ENCODE results near the gene TNFAIP2. TPM values are rescaled to one million over a fixed set of nuclear protein-coding genes. Genes with fewer than 3 reads are reported as not detected.
"Not testable (repeated sequence)": the region's sequence is repeated elsewhere in the genome, so short reads cannot be mapped to it uniquely, and the experiment has no call there.

TNFAIP2 gene
- total RNA-seq, 4 donors from 2014 or later: 56.0 to 215 (median 144) TPM

DNA sequence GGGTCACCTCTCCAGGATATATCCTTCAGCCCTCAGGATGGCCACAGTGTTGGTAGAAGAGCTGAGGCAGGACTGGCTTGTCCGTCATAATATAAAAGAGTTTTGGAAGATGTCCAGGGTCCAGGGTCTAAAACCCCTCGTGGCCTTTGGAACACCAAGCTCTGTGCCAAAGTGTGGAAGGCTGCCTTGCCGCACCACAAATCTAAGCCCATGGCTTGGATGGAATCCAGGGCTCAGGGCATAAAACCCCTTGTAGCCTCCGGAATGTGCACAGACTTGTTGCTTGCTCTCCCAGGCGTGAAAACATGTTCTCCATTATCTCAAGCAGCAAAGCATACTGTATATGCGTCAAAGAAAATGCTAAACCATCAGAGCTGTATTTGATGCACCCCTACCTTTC, 46.7 kb downstream of the TNFAIP2 start:
- ATAC-seq (ENCODE audit: low FRiP score): no peak
- DNase-seq (ENCODE audit: low spot score): no peak
- TF ChIP-seq, protein P1, sequence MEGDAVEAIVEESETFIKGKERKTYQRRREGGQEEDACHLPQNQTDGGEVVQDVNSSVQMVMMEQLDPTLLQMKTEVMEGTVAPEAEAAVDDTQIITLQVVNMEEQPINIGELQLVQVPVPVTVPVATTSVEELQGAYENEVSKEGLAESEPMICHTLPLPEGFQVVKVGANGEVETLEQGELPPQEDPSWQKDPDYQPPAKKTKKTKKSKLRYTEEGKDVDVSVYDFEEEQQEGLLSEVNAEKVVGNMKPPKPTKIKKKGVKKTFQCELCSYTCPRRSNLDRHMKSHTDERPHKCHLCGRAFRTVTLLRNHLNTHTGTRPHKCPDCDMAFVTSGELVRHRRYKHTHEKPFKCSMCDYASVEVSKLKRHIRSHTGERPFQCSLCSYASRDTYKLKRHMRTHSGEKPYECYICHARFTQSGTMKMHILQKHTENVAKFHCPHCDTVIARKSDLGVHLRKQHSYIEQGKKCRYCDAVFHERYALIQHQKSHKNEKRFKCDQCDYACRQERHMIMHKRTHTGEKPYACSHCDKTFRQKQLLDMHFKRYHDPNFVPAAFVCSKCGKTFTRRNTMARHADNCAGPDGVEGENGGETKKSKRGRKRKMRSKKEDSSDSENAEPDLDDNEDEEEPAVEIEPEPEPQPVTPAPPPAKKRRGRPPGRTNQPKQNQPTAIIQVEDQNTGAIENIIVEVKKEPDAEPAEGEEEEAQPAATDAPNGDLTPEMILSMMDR (IDR thresholded peaks at IDR 0.05): no peak

DNA sequence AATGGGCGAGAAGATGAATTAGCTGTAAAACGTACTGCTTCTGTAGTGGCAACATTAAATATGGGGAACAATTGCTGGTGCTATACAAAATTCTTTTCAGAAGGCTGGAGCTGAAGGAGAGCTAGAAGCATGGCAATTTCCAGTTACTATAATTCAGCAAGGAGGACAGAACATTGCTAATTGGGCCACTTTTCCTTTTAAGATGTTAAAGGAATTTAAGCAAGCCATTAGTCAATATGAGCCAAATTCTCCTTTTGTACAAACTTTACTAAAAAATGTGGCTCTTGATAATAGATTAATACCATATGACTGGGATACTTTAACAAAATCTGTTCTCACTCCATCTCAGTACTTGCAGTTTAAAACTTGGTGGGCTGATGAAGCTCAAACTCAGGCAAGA, 47.9 kb downstream of the TNFAIP2 start:
- not testable (repeated sequence) for ATAC-seq (ENCODE audit: low FRiP score); DNase-seq (ENCODE audit: low spot score)

DNA sequence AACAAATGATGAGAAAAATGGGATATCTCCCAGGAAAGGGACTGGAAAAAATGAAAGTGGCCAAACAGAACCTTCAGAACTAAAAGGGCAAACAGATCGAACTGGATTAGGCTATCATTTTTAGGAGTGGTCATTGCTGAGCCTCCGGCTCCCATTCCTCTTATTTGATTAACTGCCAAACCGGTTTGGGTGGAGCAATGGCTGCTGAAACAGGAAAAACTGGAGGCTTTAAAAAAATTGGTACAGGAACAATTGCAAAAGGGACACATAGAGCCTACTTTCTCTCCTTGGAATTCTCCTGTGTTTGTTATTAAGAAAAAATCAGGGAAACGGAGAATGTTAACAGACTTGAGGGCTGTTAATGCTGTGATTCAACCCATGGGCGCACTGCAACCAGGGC, 49.7 kb downstream of the TNFAIP2 start:
- TF ChIP-seq, protein P1 (IDR thresholded peaks at IDR 0.05): no peak
- ATAC-seq (ENCODE audit: low FRiP score) (no peak), DNase-seq (ENCODE audit: low spot score) (no peak)

DNA sequence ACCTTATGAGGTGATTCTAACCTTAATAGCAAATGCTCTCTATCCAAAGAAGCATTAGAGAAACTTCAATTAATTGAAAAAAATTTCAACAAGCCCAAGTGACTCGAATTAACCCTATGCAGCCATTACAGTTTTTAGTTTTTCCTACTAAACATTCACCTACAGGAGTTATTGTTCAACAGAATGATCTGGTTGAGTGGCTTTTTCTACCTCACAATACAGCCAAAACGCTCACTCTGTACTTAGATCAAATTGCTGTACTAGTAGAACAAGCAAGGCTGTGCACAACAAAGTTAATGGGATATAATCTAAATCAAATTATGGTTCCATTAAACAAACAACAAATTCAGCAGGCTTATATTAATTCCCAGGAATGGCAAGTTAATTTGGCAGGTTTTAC, 50.6 kb downstream of the TNFAIP2 start:
- not testable (repeated sequence) for DNase-seq (ENCODE audit: low spot score); ATAC-seq (ENCODE audit: low FRiP score)

DNA sequence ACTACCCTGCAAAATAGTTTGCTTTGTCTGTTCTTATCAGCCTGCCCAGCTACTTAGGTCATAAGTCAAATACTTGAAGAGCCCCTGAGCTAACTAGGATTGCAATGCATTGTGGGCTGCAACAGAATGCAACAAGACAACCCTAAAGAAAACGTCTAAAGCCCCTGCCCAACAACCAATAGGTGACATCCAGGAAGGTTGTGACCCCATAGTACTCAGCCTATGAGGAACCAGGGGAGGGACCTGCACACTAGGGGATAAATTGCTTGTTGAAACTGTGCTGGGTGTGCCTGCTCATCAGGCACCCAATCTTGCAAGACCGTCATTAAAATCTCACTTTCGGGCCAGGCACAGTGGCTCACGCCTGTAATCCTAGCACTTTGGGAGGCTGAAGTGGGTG, 52.9 kb downstream of the TNFAIP2 start:
- DNase-seq (ENCODE audit: low spot score); ATAC-seq (ENCODE audit: low FRiP score): not testable (repeated sequence)

DNA sequence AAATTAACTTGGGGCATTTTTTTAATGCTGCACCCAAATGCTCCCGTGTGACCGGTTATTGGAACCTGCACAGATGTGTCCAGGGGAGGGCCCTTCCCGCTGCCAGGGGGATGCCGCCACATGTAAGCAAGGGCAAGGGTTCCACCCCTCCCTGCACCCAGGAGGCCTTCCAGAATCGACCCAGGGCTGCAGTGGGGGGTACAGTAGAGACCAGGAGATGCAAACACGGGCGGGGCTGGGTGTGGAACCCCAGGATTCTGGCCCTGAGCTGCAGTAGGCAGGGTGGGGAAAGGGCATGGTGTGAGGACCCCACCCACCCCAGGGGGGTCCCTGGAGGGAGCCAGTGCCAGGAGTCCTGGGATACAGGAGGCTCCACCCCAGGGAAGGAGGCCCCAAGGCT, 54.1 kb downstream of the TNFAIP2 start:
- TF ChIP-seq, protein P1 (IDR thresholded peaks at IDR 0.05): no peak
- DNase-seq (ENCODE audit: low spot score): no peak
- ATAC-seq (ENCODE audit: low FRiP score): no peak

DNA sequence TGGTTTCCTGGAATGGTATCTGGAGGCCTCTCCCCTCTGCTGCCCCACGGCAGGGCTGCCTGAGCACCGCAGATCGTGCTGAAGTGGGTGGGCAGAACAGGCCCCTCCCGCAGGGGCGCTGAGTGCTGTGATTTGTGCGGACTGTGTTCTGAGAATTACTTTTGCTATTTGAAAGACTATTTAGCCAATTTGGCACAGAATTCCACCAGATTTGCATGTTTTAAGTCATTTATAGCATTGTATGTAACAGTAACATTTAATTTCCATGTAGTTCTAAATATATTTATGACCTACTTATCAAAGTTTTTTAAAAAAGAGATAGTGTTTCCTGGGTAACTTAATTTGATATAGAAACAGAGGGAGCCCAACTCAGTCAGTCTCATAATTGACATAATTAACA, 55.3 kb downstream of the TNFAIP2 start:
- no peak for ATAC-seq (ENCODE audit: low FRiP score)
- TF ChIP-seq, protein P1 (IDR thresholded peaks at IDR 0.05): no peak
- no peak for DNase-seq (ENCODE audit: low spot score)

DNA sequence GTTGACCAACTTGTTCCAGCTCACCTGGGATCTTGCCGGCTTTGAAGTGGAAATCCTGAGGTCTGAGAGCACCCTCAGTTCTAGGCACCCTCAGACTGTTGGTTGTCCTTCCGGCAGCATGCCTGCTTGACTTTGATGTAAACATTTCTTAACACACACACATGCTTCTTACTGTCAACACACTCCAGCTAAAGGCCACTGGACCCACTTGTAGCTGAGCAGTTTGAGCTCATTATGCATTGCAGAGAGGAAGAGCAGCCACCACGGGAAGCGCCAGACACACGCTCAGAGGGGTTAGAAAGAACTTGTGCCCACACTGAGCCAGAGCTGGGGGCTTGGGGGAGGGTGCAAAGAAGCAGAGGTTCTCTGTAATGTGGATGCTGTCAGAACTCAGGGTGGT, 55.8 kb downstream of the TNFAIP2 start:
- TF ChIP-seq, protein P1 (IDR thresholded peaks at IDR 0.05): no peak
- DNase-seq (ENCODE audit: low spot score) (no peak), ATAC-seq (ENCODE audit: low FRiP score) (no peak)

DNA sequence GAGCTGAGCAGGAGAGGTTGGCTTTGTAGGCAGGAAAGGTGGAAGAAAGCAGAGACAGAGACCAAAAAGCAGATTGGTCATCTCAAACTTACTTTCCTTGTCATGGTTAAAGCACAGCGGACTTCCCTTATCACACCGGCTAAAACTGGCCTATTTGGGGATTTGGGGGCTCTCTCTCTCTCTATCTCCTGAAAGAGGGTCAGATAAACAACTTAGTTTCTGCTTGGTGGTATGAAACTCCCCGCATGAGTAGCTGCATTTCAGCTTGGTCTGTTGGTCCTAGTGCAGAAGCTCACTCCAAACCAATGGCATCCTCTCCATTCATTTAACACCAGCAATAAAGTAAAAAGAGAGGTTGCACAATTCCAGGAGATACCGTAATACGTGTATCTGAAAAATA, 57.1 kb downstream of the TNFAIP2 start:
- DNase-seq (ENCODE audit: low spot score): no peak
- ATAC-seq (ENCODE audit: low FRiP score): no peak
- TF ChIP-seq, protein P1 (IDR thresholded peaks at IDR 0.05): no peak
